Activated CD8-positive, alpha-beta T cell treated with anti-CD3 and anti-CD28 coated beads for 36 hours (primary cell): ENCODE data around the gene CNOT3. TPM values are rescaled to one million over a fixed set of nuclear protein-coding genes. Genes with fewer than 3 reads are reported as not detected.

ENCODE experiments used
- ATAC-seq: fragments of 200-7000 bp; cut with Tn5 transposase; one replicate; pipeline ENCODE4 v1.10.0; 2021; ENCODE audit warnings: mild to moderate bottlenecking, moderate library complexity
- CTCF ChIA-PET: fragments of 350-600 bp; sonication (Branson Sonifier 250); formaldehyde crosslinking; loops from one replicate; lab custom pipeline; 2021; ENCODE audit warnings: antibody characterized with exemption; lab: Charles Lee
- POLR2A ChIA-PET: fragments of 350-600 bp; sonication (Branson Sonifier 250); formaldehyde crosslinking; loops from one replicate; lab custom pipeline; 2021; ENCODE audit warnings: antibody characterized with exemption; lab: Charles Lee
- DNase-seq: peaks from one replicate; pipeline ENCODE4 v3.0.0-alpha.2; 2020
- H3K27ac Mint-ChIP-seq: one replicate; pipeline ENCODE4 v1.8.0; 2021; ENCODE audit warnings: mild to moderate bottlenecking, mixed read lengths
- H3K27me3 Mint-ChIP-seq: one replicate; pipeline ENCODE4 v1.8.0; 2021; ENCODE audit warnings: mixed read lengths
- H3K36me3 Mint-ChIP-seq: one replicate; pipeline ENCODE4 v1.8.0; 2021; ENCODE audit warnings: low read depth, mixed read lengths
- H3K4me1 Mint-ChIP-seq: one replicate; pipeline ENCODE4 v1.8.0; 2021; ENCODE audit warnings: low read depth, mixed read lengths
- H3K4me3 Mint-ChIP-seq: one replicate; pipeline ENCODE4 v1.8.0; 2021; ENCODE audit warnings: mild to moderate bottlenecking, moderate library complexity, mixed read lengths
- H3K9me3 Mint-ChIP-seq: one replicate; pipeline ENCODE4 v1.8.0; 2021; ENCODE audit warnings: mixed read lengths
- CTCF ChIP-seq: fragments of 200-600 bp; IDR thresholded peaks from one replicate; pipeline ENCODE4 v1.8.0; 2022; ENCODE audit warnings: antibody characterized with exemption, mild to moderate bottlenecking
- intact Hi-C: fragments of 100-400 bp; cut with micrococcal nuclease; formaldehyde crosslinking; loops from one replicate; pipeline ENCODE4 v1.10.0; 2022
- total RNA-seq, 2 experiments: library from RNA; stranded (reverse); gene quantifications; one replicate each; pipeline ENCODE4 v1.2.3, GENCODE V29; 2021

CNOT3 gene
- total RNA-seq, 2 experiments from 2014 or later, result 48.8 to 50.7 TPM

GRCh38 chr19:54196536-54196935 is 59.0 kb downstream of the CNOT3 start:
- Mint-ChIP-seq H3K4me3 (no peak overlapping the region), H3K9me3 (no peaks in the 10 kb centered on the region), H3K36me3 (peaks cover 24% of the 10 kb centered on the region), H3K4me1 (peaks cover 18% of the 10 kb centered on the region), H3K27me3 (no peaks in the 10 kb centered on the region), H3K27ac (no peak overlapping the region)
- DNase-seq (no peak), ATAC-seq (no peak)
- intact Hi-C loops, result no loop called here
- ChIA-PET POLR2A (interaction anchor here (18.7 kb wide), 1 partner anchor 9 kb away, joined by 419 read pairs; the partner anchor contains the start of gene RPS9), CTCF (interaction anchor here (1.3 kb wide), 1 partner anchor 28 kb away, joined by 3 read pairs; no protein-coding TSS in a partner anchor)
- TF ChIP-seq CTCF, result no peak

- DNase-seq (no peak), ATAC-seq (no peak)
- H3K4me3 Mint-ChIP-seq, result no peak overlapping the region
- no peak for TF ChIP-seq CTCF
- H3K9me3 Mint-ChIP-seq, result no peaks in the 10 kb centered on the region
- peak overlapping the region; percentile 52 for H3K27ac Mint-ChIP-seq
- CTCF ChIA-PET, result interaction anchor here (1.3 kb wide), 1 partner anchor 29 kb away, joined by 3 read pairs; no protein-coding TSS in a partner anchor
- no peaks in the 10 kb centered on the region for H3K27me3 Mint-ChIP-seq
- peaks cover 27% of the 10 kb centered on the region for H3K36me3 Mint-ChIP-seq
- intact Hi-C loops, result no loop called here
- H3K4me1 Mint-ChIP-seq, result peaks cover 16% of the 10 kb centered on the region
- POLR2A ChIA-PET, result interaction anchor here (18.7 kb wide), 1 partner anchor 9 kb away, joined by 419 read pairs; the partner anchor contains the start of gene RPS9
Observed at GRCh38 chr19:54197121-54197520, 59.6 kb downstream of the CNOT3 start.

GRCh38 chr19:54199401-54199800 is 61.8 kb downstream of the CNOT3 start:
- peak overlapping the region; percentile 83 for H3K27ac Mint-ChIP-seq
- peaks cover 31% of the 10 kb centered on the region for H3K4me1 Mint-ChIP-seq
- H3K27me3 Mint-ChIP-seq, result no peaks in the 10 kb centered on the region
- DNase-seq, result no peak
- CTCF ChIA-PET, result interaction anchor here (0.8 to 1.4 kb wide), 3 partner anchors 9 to 31 kb away, joined by 3 to 4 read pairs (median 3); partner anchors contain the start of genes MBOAT7 and TSEN34
- no peak for ATAC-seq
- H3K9me3 Mint-ChIP-seq, result no peaks in the 10 kb centered on the region
- POLR2A ChIA-PET, result interaction anchor here (0.9 to 18.7 kb wide), 7 partner anchors 5 to 84 kb away, joined by 3 to 419 read pairs (median 18); partner anchors contain the start of genes LENG1, MBOAT7, PRPF31 and RPS9
- peak overlapping the region; percentile 87 for H3K4me3 Mint-ChIP-seq
- no peak for TF ChIP-seq CTCF
- intact Hi-C loops, result no loop called here
- H3K36me3 Mint-ChIP-seq, result peaks cover 42% of the 10 kb centered on the region

- H3K36me3 Mint-ChIP-seq, result peaks cover 56% of the 10 kb centered on the region
- H3K4me1 Mint-ChIP-seq, result peaks cover 49% of the 10 kb centered on the region
- DNase-seq, result no peak
- CTCF ChIA-PET, result interaction anchor here (0.8 to 1.9 kb wide), 2 partner anchors 13 to 65 kb away, joined by 3 to 5 read pairs; partner anchors contain the start of gene MBOAT7
- no peak for ATAC-seq
- peak overlapping the region; percentile 99 for H3K27ac Mint-ChIP-seq
- intact Hi-C loops, result no loop called here
- POLR2A ChIA-PET, result interaction anchor here (0.6 to 18.7 kb wide), 21 partner anchors 5 to 1054 kb away, joined by 3 to 419 read pairs (median 5); partner anchors contain the start of genes CNOT3, LENG1, LENG8 and LENG9
- peak overlapping the region; percentile 87 for H3K4me3 Mint-ChIP-seq
- H3K9me3 Mint-ChIP-seq, result no peaks in the 10 kb centered on the region
- H3K27me3 Mint-ChIP-seq, result no peaks in the 10 kb centered on the region
- no peak for TF ChIP-seq CTCF
Observed at GRCh38 chr19:54201172-54201701, 63.7 kb downstream of the CNOT3 start.

- ChIA-PET CTCF (interaction anchor here (1.9 kb wide), 1 partner anchor 13 kb away, joined by 5 read pairs; the partner anchor contains the start of gene MBOAT7), POLR2A (interaction anchor here (0.8 to 18.7 kb wide), 10 partner anchors 4 to 1053 kb away, joined by 3 to 419 read pairs (median 10); partner anchors contain the start of genes LENG1, MBOAT7, PRPF31 and RPS9)
- Mint-ChIP-seq H3K4me1 (peaks cover 56% of the 10 kb centered on the region), H3K4me3 (peak overlapping the region; percentile 87), H3K36me3 (peaks cover 63% of the 10 kb centered on the region), H3K27ac (peak overlapping the region; percentile 99), H3K27me3 (no peaks in the 10 kb centered on the region), H3K9me3 (no peaks in the 10 kb centered on the region)
- ATAC-seq, result no peak
- DNase-seq, result no peak
- no peak for TF ChIP-seq CTCF
- intact Hi-C loops, result no loop called here
Observed at GRCh38 chr19:54201980-54202379, 64.4 kb downstream of the CNOT3 start.
